T-helper 17 cell (primary cell): ENCODE measurements around the gene GMEB2. TPM values are rescaled to one million over a fixed set of nuclear protein-coding genes. Genes with fewer than 3 reads are reported as not detected.
"Not testable (repeated sequence)": the region's sequence is repeated elsewhere in the genome, so short reads cannot be mapped to it uniquely, and the experiment has no call there.

Experiments used
- ATAC-seq: fragments of 150-1000 bp; cut with Tn5 transposase; 2 replicates; pipeline ENCODE4 v1.10.0; 2021; ENCODE audit warnings: mild to moderate bottlenecking, moderate library complexity
- DNase-seq, 3 donors: peaks; one replicate each; pipeline versions ENCODE4 v3.0.0 to v3.0.0-alpha.2; 2020 to 2021
- H3K9me3 ChIP-seq: one replicate; pipeline ENCODE4 v1.7.0; 2013; ENCODE audit warnings: low read length, mild to moderate bottlenecking; ENCODE audit not compliant: control insufficient read depth, poor library complexity, severe bottlenecking
- H3K27ac Mint-ChIP-seq: one replicate; pipeline ENCODE4 v1.8.0; 2022; ENCODE audit warnings: mild to moderate bottlenecking, moderate library complexity, mixed read lengths
- H3K27me3 Mint-ChIP-seq: one replicate; pipeline ENCODE4 v1.8.0; 2022; ENCODE audit warnings: mixed read lengths
- H3K36me3 Mint-ChIP-seq: one replicate; pipeline ENCODE4 v1.8.0; 2022; ENCODE audit warnings: low read depth, mixed read lengths
- H3K4me1 Mint-ChIP-seq: one replicate; pipeline ENCODE4 v1.8.0; 2022; ENCODE audit warnings: mild to moderate bottlenecking, mixed read lengths
- H3K4me3 Mint-ChIP-seq: one replicate; pipeline ENCODE4 v1.8.0; 2022; ENCODE audit warnings: mild to moderate bottlenecking, moderate library complexity, mixed read lengths
- total RNA-seq, 4 donors: library from RNA in 2 of 4; stranded (reverse) in 2 of 4; gene quantifications; one replicate each; pipeline ENCODE4 v1.2.3 and lab custom pipeline; 2022 to 2026

GMEB2 gene
- total RNA-seq, 2 donors from 2014 or later: 17.3 to 21.0 TPM

DNA sequence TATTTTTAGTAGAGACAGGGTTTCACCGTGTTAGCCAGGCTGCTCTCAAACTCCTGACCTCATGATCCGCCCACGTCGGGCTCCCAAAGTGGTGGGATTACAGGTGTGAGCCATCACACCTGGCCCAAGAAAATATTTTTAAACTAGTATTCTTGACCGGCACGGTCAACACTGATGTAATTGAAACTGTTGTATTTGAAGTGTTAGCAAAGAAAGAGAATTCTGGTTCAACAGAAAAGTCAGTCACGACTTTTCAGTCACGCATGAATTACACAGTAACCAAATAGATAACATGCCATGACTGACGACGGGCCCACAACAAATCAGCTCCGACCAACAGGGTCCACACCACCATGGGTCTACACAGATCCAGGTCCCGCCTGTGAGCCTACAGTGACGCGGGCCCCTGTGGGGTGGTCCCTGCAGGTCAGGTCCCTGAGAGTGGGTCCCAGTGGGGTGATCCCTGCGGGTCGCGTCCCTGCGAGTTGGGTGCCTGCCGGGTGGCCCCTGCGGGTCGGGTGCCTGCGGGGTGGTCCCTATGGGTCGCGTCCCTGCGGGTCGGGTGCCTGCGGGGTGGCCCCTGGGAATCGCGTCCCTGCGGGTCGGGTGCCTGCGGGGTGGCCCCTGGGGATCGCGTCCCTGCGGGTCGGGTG is 1.0 kb downstream of the GMEB2 start:
- no peaks in the 10 kb centered on the region for H3K27me3 Mint-ChIP-seq
- DNase-seq (no peak), ATAC-seq (no peak)
- H3K4me3 Mint-ChIP-seq: peak overlapping the region; percentile 83
- H3K4me1 Mint-ChIP-seq: peaks cover 21% of the 10 kb centered on the region
- H3K9me3 ChIP-seq: no peaks in the 10 kb centered on the region
- peaks cover 6% of the 10 kb centered on the region for H3K36me3 Mint-ChIP-seq
- peak overlapping the region; percentile 63 for H3K27ac Mint-ChIP-seq

DNA sequence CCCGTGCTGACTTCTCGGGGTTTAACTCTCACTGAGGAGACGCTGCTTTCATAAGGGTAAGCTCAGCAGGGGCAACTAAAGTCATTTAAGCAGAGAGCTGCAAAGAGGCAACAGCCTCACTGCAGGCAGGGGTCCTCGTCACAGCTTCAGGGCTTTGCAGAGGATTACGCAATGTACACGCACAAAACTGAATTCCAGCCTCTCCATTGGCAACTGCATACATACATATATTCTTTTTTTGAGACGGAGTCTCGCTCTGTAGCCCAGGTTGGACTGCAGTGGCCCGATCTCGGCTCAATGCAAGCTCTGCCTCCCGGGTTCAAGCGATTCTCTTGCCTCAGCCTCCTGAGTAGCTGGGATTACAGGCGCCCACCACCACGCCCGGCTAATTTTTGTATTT is 2.4 kb downstream of the GMEB2 start:
- Mint-ChIP-seq H3K27ac (no peak overlapping the region), H3K4me3 (no peak overlapping the region), H3K4me1 (peaks cover 21% of the 10 kb centered on the region), H3K27me3 (no peaks in the 10 kb centered on the region), H3K36me3 (peaks cover 6% of the 10 kb centered on the region)
- ATAC-seq (no peak), DNase-seq (no peak)
- no peaks in the 10 kb centered on the region for H3K9me3 ChIP-seq

DNA sequence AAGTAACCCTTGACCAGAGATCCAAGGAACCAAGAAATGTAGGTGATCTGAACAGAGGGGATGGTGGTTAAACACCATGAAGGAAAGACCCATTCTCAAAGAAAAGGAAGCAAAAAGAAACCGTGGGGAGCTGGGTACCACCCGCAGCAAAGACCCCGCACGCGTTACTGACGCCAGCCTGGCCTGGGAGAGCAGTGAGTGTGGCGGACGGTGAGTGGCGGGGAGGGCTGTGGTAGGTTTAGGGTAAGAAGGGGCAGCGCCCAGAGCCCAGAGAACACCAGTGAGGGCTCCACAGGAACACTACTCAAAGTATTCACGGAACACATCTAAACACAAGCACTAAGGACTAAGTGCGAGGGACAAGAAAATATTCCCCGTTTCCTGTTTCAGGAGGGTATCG is 4.2 kb downstream of the GMEB2 start:
- ATAC-seq: no peak
- peak overlapping the region; percentile 41 for H3K27ac Mint-ChIP-seq
- DNase-seq: no peak
- no peak overlapping the region for H3K4me3 Mint-ChIP-seq
- no peaks in the 10 kb centered on the region for H3K9me3 ChIP-seq
- no peaks in the 10 kb centered on the region for H3K36me3 Mint-ChIP-seq
- peaks cover 13% of the 10 kb centered on the region for H3K4me1 Mint-ChIP-seq
- H3K27me3 Mint-ChIP-seq: no peaks in the 10 kb centered on the region

DNA sequence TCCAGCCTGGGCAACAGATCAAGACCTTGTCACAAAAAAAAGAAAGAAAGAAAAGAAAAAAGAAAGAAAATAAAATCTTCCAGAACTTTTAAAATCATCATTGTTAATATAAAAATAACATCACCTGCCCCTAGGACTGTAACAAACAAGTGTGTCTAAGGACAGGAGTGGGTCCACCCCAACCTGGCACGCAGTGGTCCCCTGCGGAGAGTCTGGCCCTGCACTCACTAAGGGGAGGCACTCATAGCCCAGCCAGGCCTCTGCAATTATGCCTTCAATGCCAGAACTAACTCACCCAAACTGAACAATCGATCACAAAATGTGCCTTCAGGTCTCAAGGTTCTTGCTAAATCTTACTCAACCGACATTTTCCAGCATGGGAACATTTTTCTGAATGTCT is 4.8 kb downstream of the GMEB2 start:
- no peak overlapping the region for H3K4me3 Mint-ChIP-seq
- H3K27ac Mint-ChIP-seq: peak overlapping the region; percentile 41
- DNase-seq: no peak
- no peaks in the 10 kb centered on the region for H3K36me3 Mint-ChIP-seq
- no peak for ATAC-seq
- H3K27me3 Mint-ChIP-seq: no peaks in the 10 kb centered on the region
- no peaks in the 10 kb centered on the region for H3K9me3 ChIP-seq
- peaks cover 13% of the 10 kb centered on the region for H3K4me1 Mint-ChIP-seq

DNA sequence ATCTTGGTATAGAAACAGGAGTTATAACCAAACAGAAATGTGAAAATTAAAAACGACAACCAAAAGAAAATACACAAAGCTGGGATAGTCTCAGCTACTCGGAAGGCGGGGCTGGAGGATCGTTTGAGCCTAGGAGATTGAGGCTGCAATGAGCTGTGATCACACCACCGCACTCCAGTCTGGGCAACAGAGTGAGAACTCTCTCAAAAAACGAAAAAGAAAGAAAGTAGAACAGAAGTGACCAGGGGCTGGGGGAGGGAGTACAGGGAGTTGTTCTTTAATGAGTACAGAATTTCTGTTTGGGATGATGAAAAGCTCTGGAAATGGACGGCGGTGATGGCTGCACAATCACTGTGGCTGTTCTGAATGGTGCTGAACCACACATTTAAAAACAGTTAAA is 5.9 kb downstream of the GMEB2 start:
- no peak for ATAC-seq

DNA sequence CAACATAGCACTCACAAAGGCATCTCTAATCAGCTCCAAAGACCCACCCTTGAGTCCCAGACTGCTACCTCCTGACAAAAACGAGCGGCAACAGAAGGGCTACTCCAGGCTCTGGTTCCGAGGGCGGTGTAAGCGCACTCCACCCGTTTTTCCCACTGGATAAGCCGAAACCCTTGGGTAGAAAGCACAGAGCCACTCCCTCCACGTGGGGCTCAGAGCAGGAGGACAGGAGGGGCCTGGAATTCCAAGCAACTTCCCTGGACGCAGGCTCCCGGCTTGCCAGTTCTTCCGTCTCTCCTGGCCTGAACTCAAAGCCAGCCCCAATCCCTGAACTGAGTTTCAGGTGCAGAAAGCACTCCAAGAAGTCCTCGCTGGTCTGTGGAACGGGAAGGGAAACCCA is 7.4 kb downstream of the GMEB2 start:
- H3K9me3 ChIP-seq: no peaks in the 10 kb centered on the region
- Mint-ChIP-seq H3K4me1 (peaks cover 10% of the 10 kb centered on the region), H3K4me3 (no peak overlapping the region), H3K27me3 (no peaks in the 10 kb centered on the region), H3K36me3 (peaks cover 4% of the 10 kb centered on the region), H3K27ac (no peak overlapping the region)
- no peak for DNase-seq
- no peak for ATAC-seq

More for the DNA sequence above, 5.9 kb downstream of the GMEB2 start:
- Mint-ChIP-seq H3K36me3 (no peaks in the 10 kb centered on the region), H3K4me1 (peaks cover 13% of the 10 kb centered on the region), H3K4me3 (no peak overlapping the region), H3K27ac (no peak overlapping the region), H3K27me3 (no peaks in the 10 kb centered on the region)
- H3K9me3 ChIP-seq: no peaks in the 10 kb centered on the region
- DNase-seq: no peak

DNA sequence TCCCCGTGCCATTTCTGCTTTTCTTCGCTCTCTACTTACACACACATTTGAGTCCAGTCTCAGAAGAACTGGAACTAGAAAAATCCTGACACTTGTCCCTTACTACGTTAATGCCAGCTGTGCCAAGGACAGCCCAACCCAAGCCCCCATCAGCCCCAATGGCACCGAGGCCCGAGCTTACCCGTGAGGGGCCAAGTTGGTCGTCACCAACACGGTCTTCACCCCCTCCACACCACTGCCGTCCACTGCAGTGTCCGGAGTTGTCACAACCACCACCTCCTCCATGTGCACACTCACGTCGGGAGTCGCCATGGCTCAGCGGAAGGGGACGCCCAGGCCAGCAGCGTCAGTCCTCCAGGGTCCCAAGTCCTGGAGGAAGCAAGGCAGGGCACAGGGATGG is 7.8 kb downstream of the GMEB2 start:
- ATAC-seq (no peak), DNase-seq (no peak)
- H3K36me3 Mint-ChIP-seq: peaks cover 4% of the 10 kb centered on the region

DNA sequence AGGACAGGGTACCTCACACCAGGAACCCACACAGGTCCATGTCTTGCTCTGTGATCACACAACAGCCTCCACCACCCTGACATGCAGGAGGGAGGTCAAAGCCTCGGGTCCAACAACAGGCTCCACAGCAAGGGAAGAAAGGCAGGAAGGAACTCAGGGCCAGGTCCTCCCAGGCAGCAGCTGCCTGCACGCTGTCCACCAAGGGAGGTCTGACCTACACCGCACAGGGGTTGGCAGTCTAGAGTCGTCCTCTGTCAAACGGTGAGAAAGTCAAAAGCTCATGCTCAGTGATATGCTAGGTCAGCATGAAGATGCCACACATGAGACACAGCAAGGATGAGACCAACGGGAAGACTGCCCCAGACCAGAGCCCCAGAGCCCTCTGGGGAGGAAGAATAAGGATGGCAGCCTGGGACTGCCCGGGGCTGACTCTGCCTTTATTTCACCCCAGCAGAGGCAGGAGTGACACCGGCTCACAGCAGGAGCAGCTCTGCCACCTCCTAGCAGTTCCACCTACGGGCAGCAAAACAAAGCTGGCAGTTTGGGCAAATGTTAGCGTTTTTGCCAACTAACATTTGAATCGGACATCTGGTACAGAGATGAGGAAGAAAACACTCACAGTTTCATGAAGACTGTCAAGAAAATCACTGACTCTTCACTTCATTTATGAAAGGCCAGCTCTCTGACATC is 8.5 kb downstream of the GMEB2 start:
- no peak for DNase-seq
- Mint-ChIP-seq H3K4me1 (peaks cover 11% of the 10 kb centered on the region), H3K27ac (no peak overlapping the region), H3K27me3 (no peaks in the 10 kb centered on the region), H3K4me3 (no peak overlapping the region), H3K36me3 (peaks cover 4% of the 10 kb centered on the region)
- no peak for ATAC-seq
- no peaks in the 10 kb centered on the region for H3K9me3 ChIP-seq

More for the DNA sequence above, 7.8 kb downstream of the GMEB2 start:
- H3K27ac Mint-ChIP-seq: no peak overlapping the region
- H3K9me3 ChIP-seq: no peaks in the 10 kb centered on the region
- H3K4me1 Mint-ChIP-seq: peaks cover 8% of the 10 kb centered on the region
- H3K27me3 Mint-ChIP-seq: no peaks in the 10 kb centered on the region
- no peak overlapping the region for H3K4me3 Mint-ChIP-seq

DNA sequence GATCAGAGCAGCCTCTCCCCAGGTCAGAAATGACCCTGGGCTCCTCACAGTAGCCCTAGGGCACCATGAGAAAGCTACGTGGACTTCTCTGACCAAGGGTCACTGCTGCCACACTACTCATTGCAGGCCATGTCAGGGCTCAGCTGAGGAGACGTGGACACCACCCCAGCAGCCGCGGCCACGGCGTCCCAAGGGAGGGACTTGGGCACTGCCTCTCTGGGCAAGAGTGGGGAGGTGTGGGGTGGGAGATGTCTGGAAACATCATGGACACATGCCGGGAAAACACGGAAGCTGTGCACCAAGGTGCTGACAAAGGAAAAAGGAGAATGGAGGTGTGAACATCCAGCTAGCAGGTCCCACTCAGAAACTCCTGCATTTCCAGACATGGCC is 9.0 kb downstream of the GMEB2 start:
- no peaks in the 10 kb centered on the region for H3K27me3 Mint-ChIP-seq
- H3K36me3 Mint-ChIP-seq: peaks cover 4% of the 10 kb centered on the region
- no peak overlapping the region for H3K4me3 Mint-ChIP-seq
- H3K27ac Mint-ChIP-seq: no peak overlapping the region
- H3K9me3 ChIP-seq: no peaks in the 10 kb centered on the region
- ATAC-seq (no peak), DNase-seq (no peak)
- H3K4me1 Mint-ChIP-seq: peaks cover 12% of the 10 kb centered on the region

DNA sequence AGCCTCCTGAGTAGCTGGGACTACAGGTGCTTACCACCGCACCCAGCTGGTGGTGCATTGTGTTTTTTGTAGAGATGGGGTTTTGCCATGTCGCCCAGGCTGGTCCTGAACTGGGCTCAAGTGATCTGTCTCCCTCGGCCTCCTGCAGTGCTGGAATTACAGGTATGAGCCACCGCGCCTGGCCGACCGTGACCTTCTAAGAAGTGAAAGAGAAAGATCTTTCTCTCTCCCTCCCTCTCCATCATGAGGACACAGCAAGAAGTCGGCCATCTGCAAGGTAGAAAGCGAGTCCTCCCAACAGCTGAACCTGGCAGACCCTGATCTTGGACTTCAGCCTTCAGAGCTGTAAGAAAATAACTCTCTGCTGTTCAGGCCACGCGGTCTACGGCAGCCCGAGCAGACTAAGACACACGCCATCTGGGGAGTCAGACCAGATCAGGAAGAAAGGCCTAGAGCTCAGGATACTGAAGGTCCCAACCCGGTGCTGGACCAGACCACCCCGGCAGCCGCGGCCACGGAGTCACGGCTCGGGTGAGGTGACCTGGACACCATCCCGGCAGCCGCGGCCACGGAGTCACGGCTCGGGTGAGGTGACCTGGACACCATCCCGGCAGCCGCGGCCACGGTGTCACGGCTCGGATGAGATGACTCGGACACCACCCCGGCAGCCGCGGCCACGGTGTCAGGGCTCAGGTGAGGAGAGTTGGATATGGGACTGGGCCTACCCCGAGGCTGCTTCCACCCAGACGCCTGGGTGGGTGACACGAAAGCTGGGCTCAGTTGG is 9.6 kb downstream of the GMEB2 start:
- Mint-ChIP-seq H3K27me3 (no peaks in the 10 kb centered on the region), H3K4me3 (no peak overlapping the region), H3K36me3 (peaks cover 4% of the 10 kb centered on the region), H3K4me1 (peaks cover 10% of the 10 kb centered on the region), H3K27ac (no peak overlapping the region)
- ATAC-seq: no peak
- DNase-seq: no peak
- H3K9me3 ChIP-seq: no peaks in the 10 kb centered on the region

DNA sequence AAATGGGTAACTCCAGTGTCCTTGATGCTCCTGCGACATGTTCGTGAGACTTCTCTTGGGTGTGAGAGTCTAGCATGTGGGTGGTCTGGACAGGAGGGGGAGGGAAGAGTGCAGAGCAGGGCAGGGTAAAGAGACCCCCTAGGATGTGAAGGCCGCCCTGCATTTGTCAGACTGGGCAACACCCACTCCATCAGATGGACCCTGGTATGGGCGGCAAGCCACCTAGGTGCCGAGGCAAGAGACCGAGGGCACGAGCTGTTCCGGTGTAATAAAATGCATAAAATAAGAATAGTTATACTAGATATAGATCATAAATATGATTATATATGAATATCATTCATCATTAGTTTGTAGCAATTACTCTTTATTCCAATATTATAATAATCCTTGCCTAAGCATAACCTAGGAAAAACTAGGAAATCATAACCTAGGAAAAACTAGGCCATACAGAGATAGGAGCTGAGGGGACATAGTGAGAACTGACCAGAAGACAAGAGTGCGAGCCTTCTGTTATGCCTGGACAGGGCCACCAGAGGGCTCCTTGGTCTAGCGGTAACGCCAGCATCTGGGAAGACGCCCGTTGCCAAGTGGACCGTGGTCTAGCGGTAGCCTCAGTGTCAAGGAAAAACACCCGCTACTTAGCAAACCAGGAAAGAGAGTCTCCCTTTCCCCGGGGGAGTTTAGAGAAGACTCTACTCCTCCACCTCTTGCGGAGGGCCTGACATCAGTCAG is 12.9 kb downstream of the GMEB2 start:
- DNase-seq, H3K4me1 Mint-ChIP-seq, H3K4me3 Mint-ChIP-seq, ATAC-seq, H3K36me3 Mint-ChIP-seq, H3K9me3 ChIP-seq, H3K27me3 Mint-ChIP-seq: not testable (repeated sequence)
- H3K27ac Mint-ChIP-seq: peak overlapping the region; percentile 70

DNA sequence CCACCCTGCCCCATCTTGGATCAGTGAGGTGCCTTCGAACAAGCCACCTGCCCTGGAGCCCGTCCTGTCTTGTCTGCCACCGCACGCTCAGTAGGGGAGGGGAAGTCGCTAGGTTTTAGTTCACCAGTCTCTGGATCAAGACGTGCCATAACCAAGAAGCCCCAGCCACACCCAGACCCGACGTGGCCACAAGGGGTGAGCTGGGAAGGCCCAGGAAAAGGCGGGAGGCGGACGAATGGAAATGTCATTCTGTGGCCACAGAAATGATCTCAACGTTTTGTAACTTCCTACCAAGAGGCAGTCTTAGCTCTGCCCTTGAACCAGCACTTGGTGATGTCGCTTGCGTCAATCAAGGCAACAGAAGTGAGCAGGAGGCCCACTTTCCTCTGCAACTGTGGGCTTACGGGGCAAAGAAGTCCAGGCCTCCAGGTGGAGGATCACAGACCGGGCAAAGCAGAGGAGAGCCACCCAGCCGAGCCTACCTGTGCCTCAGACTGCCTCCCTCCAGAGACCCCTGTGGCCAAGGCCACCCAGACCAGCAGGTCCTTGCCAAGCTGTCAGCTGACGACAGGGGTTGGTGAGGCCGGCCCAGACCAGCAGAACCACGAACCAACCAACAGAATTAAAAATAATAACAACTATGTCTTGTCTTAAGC is 14.5 kb downstream of the GMEB2 start:
- ATAC-seq (no peak), DNase-seq (no peak)
- no peaks in the 10 kb centered on the region for H3K9me3 ChIP-seq
- Mint-ChIP-seq H3K4me3 (no peak overlapping the region), H3K36me3 (peaks cover 4% of the 10 kb centered on the region), H3K4me1 (peaks cover 5% of the 10 kb centered on the region), H3K27me3 (no peaks in the 10 kb centered on the region), H3K27ac (no peak overlapping the region)

DNA sequence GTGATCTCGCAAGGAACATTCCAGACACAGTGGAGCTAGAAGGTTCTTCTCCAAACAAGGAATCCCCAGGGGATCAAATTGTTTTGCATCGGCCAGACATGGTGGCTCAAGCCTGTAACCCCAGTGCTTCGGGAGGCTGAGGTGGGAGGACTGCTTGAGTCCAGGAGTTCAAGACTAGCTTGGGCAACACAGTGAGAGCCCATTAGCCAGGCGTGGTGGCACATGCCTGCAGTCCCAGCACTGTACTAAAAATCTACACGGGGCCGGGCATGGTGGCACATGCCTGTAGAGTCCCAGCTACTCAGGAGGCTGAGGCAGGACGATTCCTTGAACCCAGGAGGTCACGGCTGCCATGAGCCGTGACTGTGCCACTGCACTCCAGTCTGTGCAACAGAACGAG is 15.3 kb downstream of the GMEB2 start:
- no peak overlapping the region for H3K27ac Mint-ChIP-seq
- DNase-seq (no peak), ATAC-seq (no peak)
- no peaks in the 10 kb centered on the region for H3K27me3 Mint-ChIP-seq
- peaks cover 4% of the 10 kb centered on the region for H3K36me3 Mint-ChIP-seq
- no peaks in the 10 kb centered on the region for H3K9me3 ChIP-seq
- peaks cover 5% of the 10 kb centered on the region for H3K4me1 Mint-ChIP-seq
- H3K4me3 Mint-ChIP-seq: no peak overlapping the region
